RWPE2 (cell line): ENCODE data around the gene C1D.

Source experiments
- ATAC-seq: fragments of 200-7000 bp; cut with Tn5 transposase; 3 replicates; pipeline ENCODE4 v1.9.1; 2021; ENCODE audit warnings: low read depth
- DNase-seq: peaks from one replicate; pipeline ENCODE4 v3.0.0-alpha.2; 2020; ENCODE audit warnings: low spot score
- H3K27ac ChIP-seq: fragments of 450-650 bp; 2 replicates; pipeline ENCODE4 v1.5.1; 2017; ENCODE audit warnings: mild to moderate bottlenecking; ENCODE audit not compliant: poor library complexity, severe bottlenecking
- H3K27me3 ChIP-seq: fragments of 250-450 bp; sonication (Bioruptor Pico); 2 replicates; pipeline ENCODE4 v1.5.1; 2021; ENCODE audit warnings: mild to moderate bottlenecking, moderate library complexity; ENCODE audit not compliant: insufficient read depth, poor library complexity, severe bottlenecking
- H3K36me3 ChIP-seq: fragments of 250-450 bp; sonication (Bioruptor Pico); 2 replicates; pipeline ENCODE4 v1.5.1; 2020; ENCODE audit warnings: low read depth, mild to moderate bottlenecking, moderate library complexity
- H3K4me1 ChIP-seq: fragments of 250-450 bp; sonication (Bioruptor Pico); 2 replicates; pipeline ENCODE4 v1.5.1; 2021; ENCODE audit warnings: mild to moderate bottlenecking, moderate library complexity; ENCODE audit not compliant: insufficient read depth, poor library complexity, severe bottlenecking
- H3K4me3 ChIP-seq: fragments of 250-450 bp; sonication (Bioruptor Pico); 2 replicates; pipeline ENCODE4 v1.5.1; 2021; ENCODE audit warnings: mild to moderate bottlenecking, moderate library complexity; ENCODE audit not compliant: severe bottlenecking
- H3K9me3 ChIP-seq: fragments of 250-450 bp; sonication (Bioruptor Pico); 2 replicates; pipeline ENCODE4 v1.5.1; 2021; ENCODE audit warnings: mild to moderate bottlenecking, moderate library complexity; ENCODE audit not compliant: severe bottlenecking
- CTCF ChIP-seq: fragments of 450-650 bp; IDR thresholded peaks from one replicate; pipeline ENCODE4 v1.5.1; 2017; ENCODE audit warnings: mild to moderate bottlenecking, moderate library complexity; ENCODE audit not compliant: poor library complexity, severe bottlenecking

Gene C1D

GRCh38 chr2:68024450-68024849 is 38.4 kb downstream of the C1D start:
- no peaks in the 10 kb centered on the region for H3K9me3 ChIP-seq

GRCh38 chr2:68023904-68024303 is 38.9 kb downstream of the C1D start:
- DNase-seq (no peak), ATAC-seq (no peak)
- no peaks in the 10 kb centered on the region for H3K36me3 ChIP-seq
- H3K9me3 ChIP-seq: no peaks in the 10 kb centered on the region
- H3K4me1 ChIP-seq: peaks cover 3% of the 10 kb centered on the region
- H3K27me3 ChIP-seq: no peaks in the 10 kb centered on the region
- no peak overlapping the region for H3K4me3 ChIP-seq
- no peak overlapping the region for H3K27ac ChIP-seq
- no peak for TF ChIP-seq CTCF

More at GRCh38 chr2:68024450-68024849, 38.4 kb downstream of the C1D start:
- no peaks in the 10 kb centered on the region for H3K27me3 ChIP-seq
- ATAC-seq (no peak), DNase-seq (no peak)
- no peak for TF ChIP-seq CTCF
- no peak overlapping the region for H3K4me3 ChIP-seq
- H3K36me3 ChIP-seq: no peaks in the 10 kb centered on the region
- H3K4me1 ChIP-seq: peaks cover 3% of the 10 kb centered on the region
- H3K27ac ChIP-seq: no peak overlapping the region

- no peak overlapping the region for H3K27ac ChIP-seq
- TF ChIP-seq CTCF: no peak
- no peaks in the 10 kb centered on the region for H3K9me3 ChIP-seq
- no peaks in the 10 kb centered on the region for H3K27me3 ChIP-seq
- H3K36me3 ChIP-seq: no peaks in the 10 kb centered on the region
- ATAC-seq: no peak
- no peak for DNase-seq
- no peak overlapping the region for H3K4me3 ChIP-seq
- H3K4me1 ChIP-seq: no peaks in the 10 kb centered on the region
Measured at GRCh38 chr2:68018727-68019126, 44.1 kb downstream of the C1D start.

- no peak for ATAC-seq
- DNase-seq: no peak
- no peaks in the 10 kb centered on the region for H3K27me3 ChIP-seq
Measured at GRCh38 chr2:68009526-68009925, 53.3 kb downstream of the C1D start.

More at GRCh38 chr2:68009526-68009925, 53.3 kb downstream of the C1D start:
- Histone ChIP-seq H3K9me3 (no peaks in the 10 kb centered on the region), H3K4me1 (no peaks in the 10 kb centered on the region), H3K36me3 (no peaks in the 10 kb centered on the region), H3K4me3 (no peak overlapping the region), H3K27ac (no peak overlapping the region)
- no peak for TF ChIP-seq CTCF
